Parathyroid adenoma (tissue), 2 donors: ENCODE data around the gene ADGRD2.

ENCODE experiments used
- H2AFZ ChIP-seq: fragments of 300-600 bp; sonication (generic); one replicate; pipeline ENCODE4 v1.7.0; 2017; ENCODE audit warnings: antibody characterized with exemption, mild to moderate bottlenecking
- H3K27ac ChIP-seq: fragments of 300-600 bp; sonication (generic); one replicate; pipeline ENCODE4 v1.7.0; 2017
- H3K27me3 ChIP-seq: fragments of 300-600 bp; sonication (generic); one replicate; pipeline ENCODE4 v1.7.0; 2017; ENCODE audit warnings: low read length; ENCODE audit not compliant: control insufficient read depth, insufficient read depth
- H3K36me3 ChIP-seq: fragments of 300-600 bp; sonication (generic); one replicate; pipeline ENCODE4 v1.7.0; 2017; ENCODE audit warnings: low read length; ENCODE audit not compliant: control insufficient read depth, insufficient read depth
- H3K4me1 ChIP-seq: fragments of 300-600 bp; sonication (generic); one replicate; pipeline ENCODE4 v1.7.0; 2017; ENCODE audit warnings: control low read depth
- H3K4me2 ChIP-seq: fragments of 300-600 bp; sonication (generic); one replicate; pipeline ENCODE4 v1.7.0; 2017; ENCODE audit warnings: low read length
- H3K4me3 ChIP-seq: fragments of 300-600 bp; sonication (generic); one replicate; pipeline ENCODE4 v1.7.0; 2017; ENCODE audit warnings: low read depth, low read length
- H3K79me2 ChIP-seq: fragments of 300-600 bp; sonication (generic); one replicate; pipeline ENCODE4 v1.7.0; 2017; ENCODE audit warnings: control low read depth
- H3K9ac ChIP-seq: fragments of 300-600 bp; sonication (generic); one replicate; pipeline ENCODE4 v1.7.0; 2017; ENCODE audit warnings: mild to moderate bottlenecking
- H3K9me3 ChIP-seq: fragments of 300-600 bp; sonication (generic); one replicate; pipeline ENCODE4 v1.7.0; 2017; ENCODE audit warnings: low read length; ENCODE audit not compliant: control insufficient read depth
- TF ChIP-seq, protein P1 (sequence below): fragments of 300-600 bp; sonication (generic); IDR thresholded peaks from one replicate; pipeline ENCODE4 v1.7.0; 2017; ENCODE audit warnings: antibody characterized with exemption, mild to moderate bottlenecking
- donor health status: primary hyperparathyroidism.

ADGRD2 gene

DNA sequence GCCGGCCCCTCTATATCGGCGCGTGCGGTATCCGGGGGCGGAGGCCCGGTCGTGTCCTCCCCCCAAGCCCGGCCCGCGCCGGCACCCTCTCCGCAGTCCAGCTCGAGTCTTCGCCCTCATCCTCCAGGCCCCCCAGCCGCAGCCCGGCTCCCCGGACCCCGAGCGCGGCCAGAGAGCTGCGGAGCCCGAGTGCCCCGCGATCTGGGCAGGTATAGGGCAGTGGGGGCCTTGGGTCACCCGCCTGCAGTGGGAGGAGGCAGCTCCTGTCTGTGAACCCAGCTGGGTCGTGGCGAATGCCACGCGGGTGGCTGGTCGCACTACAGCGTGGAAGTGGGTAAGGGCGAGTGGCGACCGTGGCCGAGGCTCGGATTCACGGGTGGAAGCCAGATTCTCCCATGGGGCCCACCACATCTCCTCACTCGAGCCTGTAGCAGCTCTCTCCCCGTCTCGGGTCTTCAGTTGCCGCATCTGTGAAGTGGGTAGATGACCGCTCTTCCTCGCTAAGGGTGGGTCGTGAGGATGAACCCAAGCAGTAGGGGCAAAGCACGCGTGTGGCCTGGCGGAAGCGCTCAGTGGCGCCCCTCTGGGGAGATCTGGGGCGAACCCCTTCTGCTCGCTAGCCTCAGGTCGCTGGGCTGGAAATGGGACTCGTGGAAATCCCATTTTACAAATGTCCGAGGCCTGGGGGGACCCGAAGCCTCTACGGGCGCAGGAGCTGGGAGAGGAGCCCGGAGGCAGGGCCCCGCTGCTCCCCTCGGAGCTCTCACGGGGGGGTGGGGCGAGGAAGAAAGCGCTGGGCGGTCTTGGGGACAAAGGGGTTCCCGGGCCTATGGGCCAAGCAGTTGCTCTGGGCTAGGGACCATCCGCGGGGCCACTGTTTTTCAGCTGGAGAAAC lies 55.0 kb downstream of the ADGRD2 start:
- TF ChIP-seq, protein P1, sequence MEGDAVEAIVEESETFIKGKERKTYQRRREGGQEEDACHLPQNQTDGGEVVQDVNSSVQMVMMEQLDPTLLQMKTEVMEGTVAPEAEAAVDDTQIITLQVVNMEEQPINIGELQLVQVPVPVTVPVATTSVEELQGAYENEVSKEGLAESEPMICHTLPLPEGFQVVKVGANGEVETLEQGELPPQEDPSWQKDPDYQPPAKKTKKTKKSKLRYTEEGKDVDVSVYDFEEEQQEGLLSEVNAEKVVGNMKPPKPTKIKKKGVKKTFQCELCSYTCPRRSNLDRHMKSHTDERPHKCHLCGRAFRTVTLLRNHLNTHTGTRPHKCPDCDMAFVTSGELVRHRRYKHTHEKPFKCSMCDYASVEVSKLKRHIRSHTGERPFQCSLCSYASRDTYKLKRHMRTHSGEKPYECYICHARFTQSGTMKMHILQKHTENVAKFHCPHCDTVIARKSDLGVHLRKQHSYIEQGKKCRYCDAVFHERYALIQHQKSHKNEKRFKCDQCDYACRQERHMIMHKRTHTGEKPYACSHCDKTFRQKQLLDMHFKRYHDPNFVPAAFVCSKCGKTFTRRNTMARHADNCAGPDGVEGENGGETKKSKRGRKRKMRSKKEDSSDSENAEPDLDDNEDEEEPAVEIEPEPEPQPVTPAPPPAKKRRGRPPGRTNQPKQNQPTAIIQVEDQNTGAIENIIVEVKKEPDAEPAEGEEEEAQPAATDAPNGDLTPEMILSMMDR: no peak
- Histone ChIP-seq H2AFZ (no peak overlapping the region), H3K4me2 (no peak overlapping the region), H3K9me3 (no peaks in the 10 kb centered on the region), H3K36me3 (no peaks in the 10 kb centered on the region), H3K27me3 (peaks cover 8% of the 10 kb centered on the region), H3K9ac (no peak overlapping the region), H3K4me3 (no peak overlapping the region), H3K4me1 (no peaks in the 10 kb centered on the region), H3K79me2 (no peaks in the 10 kb centered on the region), H3K27ac (no peak overlapping the region)

DNA sequence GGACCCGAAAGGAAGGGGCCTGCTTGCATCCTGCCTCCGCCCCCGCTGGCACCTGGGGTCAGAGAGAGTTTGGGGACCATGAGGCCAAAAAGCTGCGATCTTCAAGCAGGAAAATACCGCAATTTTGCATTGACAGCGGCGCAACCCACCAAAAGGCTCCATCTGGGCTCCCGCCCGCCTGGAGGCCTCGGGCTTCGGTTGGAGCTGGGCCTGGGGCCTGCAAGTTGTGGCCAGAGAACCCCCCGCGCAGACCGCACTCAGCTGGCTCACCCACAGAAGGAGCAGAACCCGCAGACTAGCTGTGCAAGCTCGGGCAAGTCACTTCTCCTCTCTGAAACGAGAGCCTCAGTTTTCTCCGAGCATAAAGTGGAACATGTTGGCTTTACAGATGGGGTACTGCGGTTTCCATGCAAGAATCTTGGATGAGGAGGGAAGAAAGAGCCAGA lies 55.7 kb downstream of the ADGRD2 start:
- H3K9me3 ChIP-seq: no peaks in the 10 kb centered on the region
- H3K4me2 ChIP-seq: no peak overlapping the region
- H3K79me2 ChIP-seq: no peaks in the 10 kb centered on the region
- peaks cover 8% of the 10 kb centered on the region for H3K27me3 ChIP-seq
- no peaks in the 10 kb centered on the region for H3K4me1 ChIP-seq
- TF ChIP-seq, protein P1: no peak
- no peaks in the 10 kb centered on the region for H3K36me3 ChIP-seq
- H3K9ac ChIP-seq: no peak overlapping the region
- no peak overlapping the region for H3K4me3 ChIP-seq
- no peak overlapping the region for H2AFZ ChIP-seq
- H3K27ac ChIP-seq: no peak overlapping the region

DNA sequence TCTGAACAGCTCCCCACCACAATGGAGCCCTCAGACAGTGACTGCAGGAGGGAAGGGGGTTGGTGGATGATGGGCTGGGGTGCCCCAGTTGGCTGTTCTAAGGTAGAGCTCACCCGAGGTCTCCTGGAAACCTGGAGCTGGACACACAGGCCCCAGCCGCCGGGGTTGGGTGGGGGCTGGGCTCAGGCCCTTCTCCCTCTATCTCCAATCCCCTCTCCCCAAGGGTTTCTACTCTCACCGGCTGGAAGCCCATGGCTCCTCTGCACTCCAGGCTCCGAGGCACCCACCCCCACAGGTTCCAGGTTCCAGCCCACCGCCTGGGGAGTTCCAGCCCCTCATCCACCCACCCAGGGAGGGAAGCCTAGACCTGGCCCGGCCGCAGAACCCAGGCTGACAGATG lies 56.2 kb downstream of the ADGRD2 start:
- Histone ChIP-seq H3K79me2 (no peaks in the 10 kb centered on the region), H3K27ac (no peak overlapping the region), H3K36me3 (no peaks in the 10 kb centered on the region), H3K27me3 (peaks cover 8% of the 10 kb centered on the region), H3K9me3 (no peaks in the 10 kb centered on the region), H3K9ac (no peak overlapping the region), H3K4me2 (no peak overlapping the region), H3K4me1 (no peaks in the 10 kb centered on the region), H2AFZ (no peak overlapping the region), H3K4me3 (no peak overlapping the region)
- TF ChIP-seq, protein P1: no peak

DNA sequence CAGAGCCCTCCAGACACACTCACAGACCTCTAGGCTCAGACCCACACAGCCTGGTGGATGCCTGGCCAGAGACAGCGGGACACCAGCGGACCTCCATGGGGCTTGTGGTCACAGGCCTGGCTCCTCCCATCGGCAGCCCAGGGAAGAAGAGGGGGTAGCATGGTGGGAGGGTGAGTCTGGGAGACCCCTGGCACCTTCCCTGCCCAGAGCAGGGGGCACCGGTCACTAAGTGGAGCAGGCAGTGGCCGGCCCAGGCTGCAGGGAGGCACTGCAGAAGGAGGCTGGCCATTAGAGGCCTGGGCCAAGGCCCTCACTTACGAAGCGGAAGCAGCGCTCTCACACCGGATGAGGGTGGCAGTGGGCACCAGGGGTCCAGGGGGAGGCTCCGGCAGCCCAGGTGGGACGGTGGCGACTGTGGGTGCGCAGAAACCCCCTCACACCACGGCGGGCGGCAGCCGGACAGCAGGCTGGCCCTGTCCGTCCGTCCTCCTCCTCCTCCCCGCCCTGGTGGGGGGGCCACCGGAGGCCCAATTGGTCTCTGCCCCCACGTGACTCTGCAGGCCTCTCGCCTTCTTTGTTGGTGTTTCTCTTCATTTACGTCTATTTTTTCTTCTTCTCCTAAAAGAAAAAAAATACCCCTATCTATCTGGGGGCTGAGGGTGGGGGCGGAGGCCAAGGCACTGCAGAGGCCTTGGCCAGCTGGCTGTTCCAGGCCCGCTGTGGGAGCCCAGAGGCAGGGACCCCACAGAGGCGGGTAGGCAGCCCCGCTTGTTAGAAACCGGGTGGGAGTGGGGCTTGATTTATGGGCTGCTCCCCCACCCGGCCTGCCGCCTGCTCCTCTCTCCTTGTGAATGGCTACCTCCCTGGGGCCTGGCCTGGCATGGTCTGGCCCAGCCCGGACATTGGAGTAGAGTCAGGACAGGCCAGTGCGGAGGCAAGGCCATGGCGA lies 57.0 kb downstream of the ADGRD2 start, which contains the start of gene NR5A1:
Gene NR5A1, minus strand, starts transcription at position 469 of the 949 bp plus-strand sequence. CDS start 4,004 bp downstream, outside the sequence.
- Histone ChIP-seq H3K27ac (no peak within 1 kb of the TSS), H3K36me3 (no peaks in the 10 kb centered on the region), H3K4me2 (no peak within 1 kb of the TSS), H3K79me2 (no peaks in the 10 kb centered on the region), H3K27me3 (peaks cover 8% of the 10 kb centered on the region), H3K4me1 (no peaks in the 10 kb centered on the region), H2AFZ (no peak within 1 kb of the TSS), H3K4me3 (no peak within 1 kb of the TSS), H3K9ac (no peak within 1 kb of the TSS), H3K9me3 (no peaks in the 10 kb centered on the region)
- TF ChIP-seq, protein P1: no peak
